Fibroblast of mammary gland (primary cell): ENCODE measurements around the gene SDK2.

Source experiments
- DNase-seq: peaks from one replicate; pipeline ENCODE4 v3.0.0-alpha.2; 2010; ENCODE audit warnings: low read depth
- H3K4me3 ChIP-seq: 2 replicates; pipeline ENCODE4 v1.5.1; 2011; ENCODE audit warnings: low read depth, mild to moderate bottlenecking, low read length, moderate library complexity; ENCODE audit not compliant: control insufficient read depth
- TF ChIP-seq, protein P1 (sequence below): conservative IDR thresholded peaks from 2 replicates; pipeline ENCODE4 v1.5.1; 2011; ENCODE audit warnings: low read depth, low read length, inconsistent platforms; ENCODE audit not compliant: control insufficient read depth, insufficient read depth

SDK2 gene

GRCh38 chr17:73508057-73508930, 136.0 kb downstream of the SDK2 start:
- no peak overlapping the region for H3K4me3 ChIP-seq
- TF ChIP-seq, protein P1, sequence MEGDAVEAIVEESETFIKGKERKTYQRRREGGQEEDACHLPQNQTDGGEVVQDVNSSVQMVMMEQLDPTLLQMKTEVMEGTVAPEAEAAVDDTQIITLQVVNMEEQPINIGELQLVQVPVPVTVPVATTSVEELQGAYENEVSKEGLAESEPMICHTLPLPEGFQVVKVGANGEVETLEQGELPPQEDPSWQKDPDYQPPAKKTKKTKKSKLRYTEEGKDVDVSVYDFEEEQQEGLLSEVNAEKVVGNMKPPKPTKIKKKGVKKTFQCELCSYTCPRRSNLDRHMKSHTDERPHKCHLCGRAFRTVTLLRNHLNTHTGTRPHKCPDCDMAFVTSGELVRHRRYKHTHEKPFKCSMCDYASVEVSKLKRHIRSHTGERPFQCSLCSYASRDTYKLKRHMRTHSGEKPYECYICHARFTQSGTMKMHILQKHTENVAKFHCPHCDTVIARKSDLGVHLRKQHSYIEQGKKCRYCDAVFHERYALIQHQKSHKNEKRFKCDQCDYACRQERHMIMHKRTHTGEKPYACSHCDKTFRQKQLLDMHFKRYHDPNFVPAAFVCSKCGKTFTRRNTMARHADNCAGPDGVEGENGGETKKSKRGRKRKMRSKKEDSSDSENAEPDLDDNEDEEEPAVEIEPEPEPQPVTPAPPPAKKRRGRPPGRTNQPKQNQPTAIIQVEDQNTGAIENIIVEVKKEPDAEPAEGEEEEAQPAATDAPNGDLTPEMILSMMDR, result no peak
- DNase-seq, result no peak

- no peak for DNase-seq
- TF ChIP-seq, protein P1, result no peak
- H3K4me3 ChIP-seq, result no peak overlapping the region
Observed at GRCh38 chr17:73506470-73507435, 137.5 kb downstream of the SDK2 start.

DNA sequence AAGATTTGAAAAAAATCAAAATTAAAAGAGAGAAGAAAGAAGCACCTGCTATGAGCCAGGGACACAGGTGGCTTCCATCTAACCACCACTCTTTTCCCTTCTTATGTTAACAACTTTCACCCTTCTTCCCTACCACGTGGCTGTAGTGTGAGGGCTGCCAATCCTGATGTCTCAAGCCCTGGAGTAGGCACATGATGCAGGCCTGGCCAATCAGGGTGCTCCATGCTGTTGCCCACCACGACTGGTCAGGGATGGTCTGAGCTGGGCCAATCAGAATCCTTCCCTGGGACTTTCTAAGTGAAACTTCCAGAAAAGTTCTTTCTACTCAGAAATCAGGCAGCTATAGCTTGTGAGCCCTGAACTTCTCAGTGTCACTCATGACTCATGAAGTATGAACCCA, 140.7 kb downstream of the SDK2 start:
- DNase-seq, result peak; percentile 6
- no peak overlapping the region for H3K4me3 ChIP-seq
- TF ChIP-seq, protein P1, result no peak

GRCh38 chr17:73500414-73500999, 143.7 kb downstream of the SDK2 start:
- TF ChIP-seq, protein P1, result no peak
- no peak overlapping the region for H3K4me3 ChIP-seq
- no peak for DNase-seq

DNA sequence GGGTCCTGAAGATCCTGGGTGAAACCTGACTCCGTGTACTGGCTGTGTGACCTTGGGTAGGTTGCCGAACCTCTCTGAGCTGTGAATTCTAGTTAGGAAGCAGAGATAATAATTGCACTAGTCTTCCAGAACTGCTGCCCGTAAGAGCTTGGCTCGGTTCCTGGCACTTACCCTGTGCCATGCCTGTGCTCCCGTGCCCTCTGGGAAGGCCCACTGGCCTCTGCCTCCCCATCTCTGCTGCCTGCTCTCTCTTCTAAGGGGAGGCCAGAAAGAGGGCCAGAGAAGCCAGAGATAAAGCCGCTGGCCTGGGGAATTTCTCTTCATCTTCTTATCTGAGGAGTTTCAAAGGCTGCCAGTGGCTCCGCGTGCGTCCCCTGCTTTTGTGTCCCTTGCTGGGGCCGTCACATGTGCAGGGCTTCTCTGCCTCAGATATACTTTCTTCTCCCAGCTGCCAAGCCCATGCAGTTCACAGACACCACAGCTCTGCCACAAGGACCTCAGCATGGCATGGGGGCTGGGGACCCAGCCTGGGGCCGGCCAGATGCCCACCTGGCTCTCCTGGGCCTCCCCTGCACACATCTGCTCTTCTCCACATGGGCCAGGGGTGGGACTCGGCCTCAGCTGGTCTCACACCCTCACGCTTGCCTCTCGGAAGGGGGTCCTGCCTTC, 145.2 kb downstream of the SDK2 start:
- no peak for DNase-seq
- TF ChIP-seq, protein P1, result no peak
- no peak overlapping the region for H3K4me3 ChIP-seq

GRCh38 chr17:73498176-73498575, 146.1 kb downstream of the SDK2 start:
- TF ChIP-seq, protein P1, result no peak
- H3K4me3 ChIP-seq, result no peak overlapping the region
- DNase-seq, result no peak
